Stimulated activated CD8-positive, alpha-beta memory T cell treated with anti-CD3 and anti-CD28 coated beads, Interleukin-2, amount 100 ng/mL, for 48 hours (primary cell): ENCODE measurements around the gene LFNG.

Experiments used
- DNase-seq, 2 donors: peaks; one replicate each; pipeline ENCODE4 v3.0.0-alpha.2; 2020; ENCODE audit warnings: low read depth in 2 of 2

Gene LFNG

DNA sequence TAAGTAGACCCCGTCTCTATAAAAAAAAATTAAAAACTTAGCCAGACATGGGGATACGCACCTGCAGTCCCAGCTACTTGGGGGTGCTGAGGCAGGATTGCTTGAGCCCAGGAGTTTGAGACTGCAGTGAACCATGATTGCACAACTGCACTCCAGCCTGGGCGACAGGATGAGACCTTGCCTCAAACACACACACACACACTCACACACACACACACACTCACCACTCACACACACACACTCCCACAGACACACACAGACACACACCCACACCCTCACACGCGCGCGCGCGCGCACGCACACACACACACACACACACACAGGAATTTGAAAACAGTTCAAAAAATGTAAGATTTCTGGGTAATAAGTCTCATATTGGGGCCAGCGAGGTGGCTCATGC, 34.7 kb upstream of the LFNG start:
- DNase-seq = no peak

GRCh38 chr7:2487586-2488271, 31.8 kb upstream of the LFNG start:
- no peak for DNase-seq

- no peak for DNase-seq
These were observed 31.3 kb upstream of the LFNG start for GRCh38 chr7:2488272-2488645.

- no peak for DNase-seq
These were observed 30.9 kb upstream of the LFNG start for GRCh38 chr7:2488681-2489080.

DNA sequence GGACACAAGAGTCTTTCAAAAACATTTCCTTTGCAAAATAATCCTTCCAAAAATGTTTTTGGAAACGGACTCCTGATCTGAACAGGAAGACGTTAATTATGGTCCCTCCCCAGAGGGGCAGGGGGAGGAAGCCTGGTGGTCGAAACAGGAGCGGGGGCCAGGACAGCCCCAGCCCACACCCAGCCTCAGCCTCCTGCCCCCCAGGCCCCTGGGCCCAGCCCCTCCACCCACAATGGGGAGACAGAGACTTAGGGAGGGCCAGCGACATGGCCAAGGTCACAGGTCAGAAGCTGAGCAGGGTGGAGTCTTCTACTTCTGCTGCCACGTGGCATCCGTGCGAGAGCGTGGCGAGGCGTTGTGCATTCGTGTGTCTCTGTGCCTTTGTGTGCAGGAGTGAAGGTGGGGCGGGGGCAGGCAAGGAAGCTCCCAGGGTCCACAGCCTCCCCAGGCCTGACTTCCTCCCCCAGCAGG, 29.4 kb upstream of the LFNG start:
- DNase-seq = no peak

DNA sequence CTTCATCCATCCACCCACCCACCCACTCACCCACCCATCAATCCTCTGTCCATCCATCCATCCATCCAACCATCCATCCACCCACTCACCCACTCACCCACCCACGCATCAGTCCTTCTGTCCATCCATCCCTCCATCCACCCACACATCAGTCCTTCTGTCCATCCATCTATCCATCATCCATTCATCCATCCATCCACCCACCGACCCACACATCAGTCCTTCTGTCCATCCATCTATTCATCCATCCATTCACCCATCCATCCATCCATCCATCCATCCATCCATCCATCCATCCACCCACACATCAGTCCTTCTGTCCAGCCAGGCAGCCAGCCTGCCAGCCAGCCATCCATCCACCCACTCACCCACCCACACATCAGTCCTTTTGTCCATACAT, 27.5 kb upstream of the LFNG start:
- no peak for DNase-seq

DNA sequence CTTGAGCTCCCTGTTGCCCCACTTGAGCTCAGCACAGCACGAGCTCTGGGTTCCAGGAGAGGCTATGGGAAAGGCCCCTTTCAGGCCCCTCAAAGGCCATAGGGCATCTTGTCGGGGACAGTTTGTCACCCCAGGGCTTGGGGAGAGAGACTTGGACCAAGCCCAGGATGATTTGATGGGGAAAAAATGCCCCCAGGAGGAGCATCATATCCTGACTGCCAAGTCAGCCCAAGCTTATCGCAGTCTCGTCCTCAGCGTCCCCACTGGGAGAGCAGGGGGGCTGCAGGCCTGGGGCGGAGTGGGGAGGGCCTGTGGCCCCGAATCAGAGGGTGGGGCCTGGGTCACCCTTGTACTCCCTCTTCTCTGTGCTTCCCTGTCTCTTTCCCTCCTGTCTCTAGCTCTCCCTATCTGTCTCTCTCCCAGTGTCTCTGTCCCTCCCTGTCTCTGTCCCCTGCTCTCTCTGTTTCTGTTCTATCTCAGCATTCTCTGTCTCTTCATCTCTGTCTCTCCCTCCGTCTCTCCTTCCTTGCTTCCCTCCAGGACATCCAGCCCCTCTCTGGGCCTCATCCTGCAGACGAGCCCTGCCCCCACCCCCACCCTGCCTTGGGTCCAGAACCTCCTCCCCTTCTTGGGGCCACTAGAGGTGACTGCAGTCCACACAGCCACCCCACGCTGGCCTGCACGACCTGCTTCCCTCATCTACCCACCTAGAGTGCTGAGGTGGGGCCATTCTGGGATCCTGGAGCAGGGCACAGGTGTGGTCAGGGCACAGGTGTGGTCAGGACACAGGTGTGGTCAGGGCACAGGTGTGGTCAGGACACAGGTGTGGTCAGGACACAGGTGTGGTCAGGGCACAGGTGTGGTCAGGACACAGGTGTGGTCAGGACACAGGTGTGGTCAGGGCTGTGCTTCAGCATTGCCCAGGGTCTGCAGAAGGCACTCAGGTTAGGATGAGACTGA, 26.1 kb upstream of the LFNG start:
- no peak for DNase-seq

DNA sequence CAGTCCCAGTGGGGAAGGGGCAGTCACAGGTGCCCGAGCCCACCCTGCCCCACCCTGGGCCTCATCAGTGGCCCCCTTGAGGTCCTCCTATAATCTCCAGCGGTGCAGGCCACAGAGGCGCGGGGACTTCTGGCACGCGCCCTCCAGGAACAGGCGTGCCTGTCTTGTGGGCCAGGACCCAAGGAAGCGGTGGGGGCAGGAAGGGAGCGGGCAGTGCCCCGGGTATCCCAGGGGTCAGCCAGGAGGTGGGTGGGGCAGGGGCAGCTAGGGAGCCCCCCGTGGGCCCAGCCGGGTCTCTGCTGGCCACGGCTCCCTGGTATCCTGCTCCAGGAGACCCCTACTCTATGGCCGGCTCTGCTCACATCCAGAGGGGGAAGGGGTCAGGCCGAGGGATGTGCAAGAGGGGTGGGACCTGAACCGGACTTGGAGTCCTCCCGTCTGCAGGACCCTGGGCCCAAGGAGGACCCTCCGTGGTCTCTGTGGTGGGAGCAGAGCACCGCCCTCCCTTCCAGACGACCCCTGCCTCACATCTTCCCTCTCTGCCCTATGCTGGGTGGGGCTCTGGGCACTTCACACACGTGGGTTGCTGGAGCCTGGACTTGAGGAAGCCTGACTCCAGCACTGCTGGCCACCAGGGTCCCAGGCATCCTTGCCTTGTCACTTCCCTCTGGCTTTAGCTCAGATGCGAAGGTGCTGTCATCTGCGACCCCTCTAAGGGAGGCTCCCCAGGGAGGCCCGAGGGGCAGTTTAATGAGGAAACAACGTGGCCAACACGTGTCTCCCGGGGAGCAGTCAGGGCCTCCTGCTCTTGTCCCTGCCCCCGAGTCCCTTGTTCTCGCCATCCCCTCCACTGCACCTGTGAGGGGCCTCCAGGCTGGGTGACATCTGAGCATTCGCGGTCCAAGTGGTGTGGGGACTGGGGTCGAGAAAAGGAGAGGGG, 25.1 kb upstream of the LFNG start:
- DNase-seq = no peak

GRCh38 chr7:2495418-2496299, 23.9 kb upstream of the LFNG start:
- no peak for DNase-seq

DNA sequence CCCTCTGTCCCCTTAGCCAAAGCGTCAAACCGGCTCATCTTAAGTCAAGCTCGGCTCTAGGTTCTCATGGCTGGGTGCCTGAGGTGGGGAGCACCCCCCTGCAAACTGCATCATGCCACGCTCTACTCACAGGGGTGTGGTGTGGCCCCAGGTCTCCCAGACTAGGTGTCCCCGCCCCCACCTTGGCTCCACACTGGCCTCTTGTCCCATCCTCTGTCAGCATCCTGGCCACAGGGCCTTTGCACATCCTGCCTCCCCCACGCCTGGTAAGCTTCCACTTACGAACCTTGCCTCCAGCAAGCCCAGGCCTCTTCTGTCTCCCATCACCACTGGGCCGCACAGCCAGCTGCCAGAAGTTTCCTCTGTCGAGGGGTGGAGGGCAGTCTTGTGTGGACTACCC, 23.2 kb upstream of the LFNG start:
- DNase-seq = no peak

- DNase-seq = no peak
These were observed 22.5 kb upstream of the LFNG start for GRCh38 chr7:2497065-2497464.

DNA sequence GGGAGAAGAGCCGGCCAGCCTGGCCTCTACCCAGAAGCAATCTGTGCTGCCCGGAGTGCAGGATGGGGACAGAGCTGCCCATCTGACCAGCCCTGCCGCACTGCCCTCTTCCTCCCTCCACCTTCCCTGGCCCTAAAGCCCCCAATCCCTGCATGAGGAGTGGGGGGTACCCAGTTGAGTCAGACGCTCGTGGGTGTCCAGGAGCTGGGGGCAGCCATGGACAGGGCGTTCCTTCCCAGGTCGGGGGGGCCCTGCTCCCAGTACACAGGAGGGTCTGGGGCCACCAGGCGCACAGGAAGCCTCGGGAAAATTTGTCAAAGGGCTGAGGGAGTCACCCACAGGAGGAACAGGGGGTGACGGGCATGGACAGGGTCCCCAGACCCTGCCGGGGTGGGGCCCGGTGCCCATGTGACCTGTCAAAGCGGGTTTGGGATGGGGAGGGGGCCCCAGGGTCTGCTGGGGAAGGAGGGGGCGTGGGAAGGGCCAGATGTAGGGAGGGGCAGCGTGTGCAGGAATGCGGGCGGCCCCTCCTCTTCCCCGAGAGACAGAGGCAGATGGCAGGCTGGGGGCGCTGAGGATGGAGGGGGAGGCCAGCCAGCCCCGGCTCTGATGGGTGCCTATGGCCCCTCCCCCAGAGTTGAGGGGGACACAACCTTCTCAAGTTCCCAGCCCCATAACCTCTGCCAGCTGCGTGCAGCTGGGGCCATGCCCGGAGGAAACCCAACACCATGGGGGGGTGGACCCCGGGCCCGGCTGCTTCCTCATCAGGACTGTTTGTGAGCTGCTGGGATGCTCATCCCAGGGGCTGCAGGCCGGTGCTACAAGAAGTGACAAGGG, 21.9 kb upstream of the LFNG start:
- DNase-seq = no peak

- no peak for DNase-seq
These were observed 20.9 kb upstream of the LFNG start for GRCh38 chr7:2498708-2499107.

GRCh38 chr7:2499181-2499580, 20.4 kb upstream of the LFNG start:
- no peak for DNase-seq

- no peak for DNase-seq
These were observed 19.7 kb upstream of the LFNG start for GRCh38 chr7:2499719-2500430.

DNA sequence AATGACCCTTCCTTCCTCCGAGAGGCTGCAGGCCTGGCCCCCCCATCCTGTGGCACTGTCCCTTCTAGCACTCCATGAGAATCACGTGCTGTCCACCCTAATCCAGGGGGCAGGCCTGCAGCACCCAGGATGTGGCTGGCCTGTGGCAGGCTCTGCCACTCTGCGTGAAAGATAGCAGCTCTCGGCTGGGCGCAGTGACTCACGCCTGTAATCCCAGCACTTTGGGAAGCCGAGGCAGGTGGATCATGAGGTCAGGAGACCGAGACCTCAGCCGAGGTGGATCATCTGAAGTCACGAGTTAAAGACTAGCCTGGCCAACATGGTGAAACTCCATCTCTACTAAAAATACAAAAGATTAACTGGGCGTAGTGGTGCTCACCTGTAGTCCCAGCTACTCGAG, 18.9 kb upstream of the LFNG start:
- no peak for DNase-seq

DNA sequence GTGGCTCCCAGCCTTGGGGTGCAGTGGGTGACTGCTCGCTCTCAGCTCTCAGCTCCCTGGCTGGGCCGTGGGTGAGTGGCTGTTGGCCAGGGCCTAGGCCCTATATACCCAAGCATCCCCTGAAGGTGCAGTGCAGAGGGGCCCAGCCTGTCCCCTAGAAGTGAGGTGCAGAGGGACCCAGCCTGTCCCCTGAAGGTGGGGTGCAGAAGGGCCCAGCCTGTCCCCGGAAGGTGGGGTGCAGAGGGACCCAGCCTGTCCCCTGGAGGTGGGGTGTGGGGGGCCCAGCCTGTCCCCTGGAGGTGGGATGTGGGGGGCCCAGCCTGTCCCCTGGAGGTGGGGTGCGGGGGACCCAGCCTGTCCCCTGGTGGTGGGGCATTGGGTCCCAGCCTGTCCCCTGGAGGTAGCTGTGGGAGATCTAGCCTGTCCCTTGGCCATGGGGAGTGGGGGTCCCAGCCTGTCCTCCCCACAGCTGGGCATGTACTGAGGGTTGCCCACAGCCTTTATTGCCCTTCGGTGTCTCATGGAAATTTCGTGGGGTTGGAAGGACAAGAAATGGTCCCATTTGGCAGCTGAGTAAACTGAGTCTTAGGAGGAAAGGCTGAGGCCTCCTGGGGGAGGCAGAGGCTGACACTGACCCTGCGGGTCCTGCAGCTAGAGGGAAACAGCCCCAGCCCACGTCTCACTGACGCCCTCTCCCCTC, 17.5 kb upstream of the LFNG start:
- no peak for DNase-seq

DNA sequence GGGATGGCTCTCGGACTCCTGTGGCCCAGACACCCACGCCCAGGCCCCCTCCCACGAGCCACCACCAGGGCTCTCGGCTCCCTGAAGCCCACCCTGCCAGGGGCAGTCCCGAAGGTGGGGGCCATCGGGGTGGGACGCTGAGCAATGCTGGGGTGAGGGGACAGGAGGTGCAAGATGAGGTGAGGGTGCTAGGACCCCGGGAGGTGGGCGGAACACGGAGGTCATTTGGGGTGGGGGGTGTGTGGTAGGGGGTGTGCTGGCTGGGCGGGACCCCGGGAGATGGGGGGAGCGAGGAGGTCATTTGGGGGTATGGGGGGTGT, 17.0 kb upstream of the LFNG start:
- no peak for DNase-seq
